ENCODE measurements around the gene MLXIPL. TPM values are rescaled to one million over a fixed set of nuclear protein-coding genes. Genes with fewer than 3 reads are reported as not detected.
"Not testable (repeated sequence)": the region's sequence is repeated elsewhere in the genome, so short reads cannot be mapped to it uniquely, and the experiment has no call there.

MLXIPL gene
- total RNA-seq, 2 experiments from 2014 or later, result 0.22 TPM; not detected in 1

DNA sequence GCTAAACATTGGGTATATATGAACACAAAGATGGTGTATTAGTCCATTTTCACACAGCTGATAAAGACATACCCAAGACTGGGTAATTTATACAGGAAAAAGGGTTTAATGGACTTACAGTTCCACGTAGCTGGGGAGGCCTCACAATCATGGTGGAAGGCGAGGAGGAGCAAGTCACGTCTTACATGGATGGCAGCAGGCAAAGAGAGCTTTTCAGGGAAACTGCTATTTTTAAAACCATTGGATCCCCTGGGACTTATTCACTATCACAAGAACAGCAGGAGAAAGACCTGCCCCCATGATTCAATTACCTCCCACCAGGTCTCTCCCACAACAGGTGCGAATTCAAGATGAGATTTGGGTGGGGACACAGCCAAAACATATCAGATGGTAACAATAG, 31.0 kb upstream of the MLXIPL start:
- peaks cover 13% of the 10 kb centered on the region for H3K27me3 Mint-ChIP-seq (ENCODE audit: low read depth)
- DNase-seq; H3K4me1 Mint-ChIP-seq (ENCODE audit: low read depth); H3K4me3 Mint-ChIP-seq; intact Hi-C loops (cut with micrococcal nuclease); H3K36me3 Mint-ChIP-seq (ENCODE audit: low read depth); H3K9me3 Mint-ChIP-seq; H3K27ac Mint-ChIP-seq; CTCF ChIA-PET: not testable (repeated sequence)

DNA sequence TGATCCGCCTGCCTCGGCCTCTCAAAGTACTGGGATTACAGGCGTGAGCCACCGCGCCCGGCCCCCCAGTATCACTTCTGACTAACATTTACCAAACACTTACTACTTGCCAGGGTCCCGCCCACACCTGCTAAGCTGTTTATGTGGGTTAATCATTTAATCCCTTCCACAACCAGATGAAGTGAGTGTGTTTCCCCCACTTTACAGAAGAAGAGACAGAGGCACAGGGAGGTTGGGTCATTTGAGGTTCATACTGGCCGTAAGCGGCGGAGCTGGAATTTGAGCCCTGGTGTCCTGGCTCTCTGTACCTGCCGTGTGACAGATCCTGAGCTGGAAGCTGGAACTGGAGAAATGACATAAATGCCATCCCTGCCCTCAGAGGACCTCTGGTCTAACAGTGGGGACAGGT, 28.2 kb upstream of the MLXIPL start:
- Mint-ChIP-seq H3K9me3 (no peaks in the 10 kb centered on the region), H3K4me3 (no peak overlapping the region)
- CTCF ChIA-PET, result no interaction called here

DNA sequence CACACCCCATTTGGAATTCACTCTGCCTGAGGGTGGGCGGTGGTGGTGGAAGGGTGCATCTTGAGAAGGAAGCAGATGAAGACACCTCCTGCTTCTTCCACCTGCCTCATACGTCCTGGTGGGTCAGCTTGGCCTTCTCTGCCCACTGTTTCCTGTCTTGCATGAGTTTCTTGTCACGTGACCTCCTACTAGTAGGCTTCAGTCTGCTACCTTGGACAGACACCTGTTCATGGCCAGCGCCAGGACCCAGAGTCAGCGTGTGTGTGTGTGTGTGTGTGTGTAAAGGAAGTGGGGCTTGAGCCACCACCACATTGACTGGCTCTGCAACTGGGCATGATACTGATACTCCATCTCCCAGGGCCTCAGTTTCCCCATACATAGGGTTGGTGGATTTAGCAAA, 26.2 kb upstream of the MLXIPL start:
- intact Hi-C loops (cut with micrococcal nuclease), result no loop called here
- CTCF ChIA-PET, result no interaction called here

More for the DNA sequence above, 28.2 kb upstream of the MLXIPL start:
- intact Hi-C loops (cut with micrococcal nuclease), result no loop called here
- Mint-ChIP-seq H3K4me1 (ENCODE audit: low read depth) (peaks cover 11% of the 10 kb centered on the region), H3K36me3 (ENCODE audit: low read depth) (no peaks in the 10 kb centered on the region), H3K27me3 (ENCODE audit: low read depth) (peaks cover 34% of the 10 kb centered on the region), H3K27ac (no peak overlapping the region)
- DNase-seq, result no peak

DNA sequence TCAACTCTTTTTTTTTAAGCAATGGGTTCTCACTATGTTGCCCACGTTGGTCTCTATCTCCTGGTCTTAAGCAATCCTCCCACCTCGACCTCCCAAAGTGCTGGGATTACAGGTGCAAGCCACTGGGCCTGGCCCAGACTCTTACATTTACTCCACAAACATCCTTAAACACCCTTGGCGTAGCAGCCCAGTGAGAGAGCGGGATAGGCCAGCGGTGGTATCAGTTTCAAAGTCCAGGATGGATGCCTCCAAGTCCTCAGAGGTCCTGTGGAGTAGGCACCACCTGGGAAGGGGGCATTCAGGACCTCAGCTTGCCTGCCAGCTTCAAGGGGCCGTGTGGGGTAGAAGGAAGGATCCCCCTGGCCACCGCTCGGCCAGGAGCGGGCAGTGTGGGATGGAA, 25.3 kb upstream of the MLXIPL start:
- CTCF ChIA-PET, result no interaction called here
- H3K36me3 Mint-ChIP-seq (ENCODE audit: low read depth), result no peaks in the 10 kb centered on the region
- H3K4me1 Mint-ChIP-seq (ENCODE audit: low read depth), result peaks cover 11% of the 10 kb centered on the region
- intact Hi-C loops (cut with micrococcal nuclease), result loop anchor here (5.0 kb wide), 1 partner anchor 68 kb away; the partner anchor contains the start of gene STX1A
- no peak overlapping the region for H3K27ac Mint-ChIP-seq
- peaks cover 49% of the 10 kb centered on the region for H3K27me3 Mint-ChIP-seq (ENCODE audit: low read depth)
- peak overlapping the region; percentile 5 for H3K4me3 Mint-ChIP-seq
- no peaks in the 10 kb centered on the region for H3K9me3 Mint-ChIP-seq
- DNase-seq, result no peak

More for the DNA sequence above, 26.2 kb upstream of the MLXIPL start:
- Mint-ChIP-seq H3K9me3 (no peaks in the 10 kb centered on the region), H3K36me3 (ENCODE audit: low read depth) (no peaks in the 10 kb centered on the region), H3K4me1 (ENCODE audit: low read depth) (peaks cover 11% of the 10 kb centered on the region), H3K4me3 (no peak overlapping the region), H3K27ac (no peak overlapping the region), H3K27me3 (ENCODE audit: low read depth) (peaks cover 48% of the 10 kb centered on the region)
- DNase-seq, result no peak

DNA sequence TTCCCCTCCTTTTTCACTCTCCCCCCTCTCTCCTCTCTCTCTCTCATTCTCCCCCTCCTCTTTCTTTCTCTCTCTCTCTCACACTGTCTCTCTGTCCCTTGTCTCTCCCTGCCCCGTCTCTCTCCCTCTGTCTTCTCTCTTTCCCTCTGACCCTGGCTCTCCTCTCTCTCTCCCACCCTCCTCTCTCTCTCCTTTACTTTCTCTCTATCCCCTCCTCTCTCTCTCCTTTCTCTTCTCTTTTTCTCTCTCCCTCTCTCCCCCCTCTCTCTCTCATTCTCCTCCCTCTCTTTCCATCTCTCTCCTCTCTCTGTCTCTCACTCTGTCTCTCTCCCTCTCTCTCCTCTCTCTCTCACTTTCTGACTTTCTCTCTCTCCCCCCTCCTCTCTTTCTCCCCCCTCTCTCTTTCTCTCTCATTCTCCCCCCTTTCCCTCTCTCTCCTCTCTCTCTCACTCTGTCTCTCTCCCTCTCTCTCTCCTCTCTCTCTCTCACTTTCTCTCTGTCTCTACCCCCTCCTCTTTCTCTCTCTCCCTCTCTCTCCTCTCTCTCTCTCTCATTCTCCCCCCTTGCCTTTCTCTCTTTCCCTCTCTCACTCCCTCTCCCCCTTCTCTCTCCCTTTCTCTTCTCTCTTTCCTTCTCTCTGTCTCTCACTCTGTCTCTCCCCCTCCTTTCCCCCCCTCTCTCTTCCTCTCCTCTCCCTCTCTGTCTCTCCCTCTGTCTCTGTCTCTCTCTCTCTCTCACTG, 24.4 kb upstream of the MLXIPL start:
- Mint-ChIP-seq H3K9me3 (no peaks in the 10 kb centered on the region), H3K27ac (no peak overlapping the region), H3K4me3 (peak overlapping the region; percentile 33), H3K27me3 (ENCODE audit: low read depth) (peaks cover 51% of the 10 kb centered on the region), H3K4me1 (ENCODE audit: low read depth) (peaks cover 11% of the 10 kb centered on the region), H3K36me3 (ENCODE audit: low read depth) (no peaks in the 10 kb centered on the region)
- no peak for DNase-seq
- CTCF ChIA-PET, result no interaction called here
- intact Hi-C loops (cut with micrococcal nuclease), result loop anchor here (5.0 kb wide), 1 partner anchor 69 kb away; the partner anchor contains the start of gene STX1A

DNA sequence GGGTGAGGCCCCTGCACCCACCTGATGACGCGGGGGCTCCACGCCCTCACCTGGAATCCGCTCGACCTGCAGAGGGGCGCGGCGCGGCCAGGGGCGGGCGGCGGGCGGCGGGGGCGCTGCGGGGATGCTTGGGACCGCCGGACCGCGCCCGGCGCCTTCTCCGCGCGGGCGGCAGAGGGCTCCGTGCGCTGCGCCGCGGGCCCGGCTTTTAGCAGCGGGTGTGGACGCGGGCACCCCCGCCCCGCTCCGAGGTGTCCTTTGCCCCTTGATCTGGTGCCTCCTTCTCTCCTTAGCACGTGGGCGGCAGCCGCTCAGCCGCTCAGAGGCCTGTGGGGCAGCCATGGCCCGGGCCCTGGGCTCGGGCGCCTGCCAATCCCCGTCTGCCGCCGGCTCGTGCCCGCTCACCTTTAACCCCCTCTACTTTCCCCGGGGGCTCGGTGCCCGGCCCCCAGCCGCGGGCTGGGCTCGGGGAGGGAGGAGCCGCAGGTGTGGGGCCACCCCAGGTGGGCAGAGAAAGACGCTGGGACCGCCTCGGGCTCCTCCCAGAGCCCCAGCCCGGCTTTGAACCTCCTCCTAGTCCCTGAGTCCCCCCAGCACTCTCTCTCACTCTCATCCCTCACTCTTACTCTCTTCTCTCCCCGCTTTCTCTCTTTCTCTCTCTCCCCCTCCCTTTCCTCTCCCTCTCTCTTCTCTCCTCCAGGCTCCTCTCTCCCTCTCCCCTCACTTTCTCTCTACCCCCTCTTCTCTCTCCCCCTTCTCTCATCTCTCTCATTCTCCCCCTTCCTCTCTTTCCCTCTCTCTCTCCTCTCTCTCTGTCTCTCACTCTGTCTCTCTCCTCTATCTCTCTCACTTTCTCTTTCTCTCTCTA, 23.6 kb upstream of the MLXIPL start:
- no peaks in the 10 kb centered on the region for H3K9me3 Mint-ChIP-seq
- no peak overlapping the region for H3K27ac Mint-ChIP-seq
- peaks cover 11% of the 10 kb centered on the region for H3K4me1 Mint-ChIP-seq (ENCODE audit: low read depth)
- CTCF ChIA-PET, result interaction anchor here (2.1 to 3.9 kb wide), 2 partner anchors 20 to 41 kb away, joined by 8 to 12 read pairs; partner anchors contain the start of gene VPS37D
- intact Hi-C loops (cut with micrococcal nuclease), result loop anchor here (5.0 kb wide), 1 partner anchor 69 kb away; the partner anchor contains the start of gene STX1A
- no peaks in the 10 kb centered on the region for H3K36me3 Mint-ChIP-seq (ENCODE audit: low read depth)
- peak overlapping the region; percentile 33 for H3K4me3 Mint-ChIP-seq
- peaks cover 50% of the 10 kb centered on the region for H3K27me3 Mint-ChIP-seq (ENCODE audit: low read depth)
- peak; percentile 30 for DNase-seq

DNA sequence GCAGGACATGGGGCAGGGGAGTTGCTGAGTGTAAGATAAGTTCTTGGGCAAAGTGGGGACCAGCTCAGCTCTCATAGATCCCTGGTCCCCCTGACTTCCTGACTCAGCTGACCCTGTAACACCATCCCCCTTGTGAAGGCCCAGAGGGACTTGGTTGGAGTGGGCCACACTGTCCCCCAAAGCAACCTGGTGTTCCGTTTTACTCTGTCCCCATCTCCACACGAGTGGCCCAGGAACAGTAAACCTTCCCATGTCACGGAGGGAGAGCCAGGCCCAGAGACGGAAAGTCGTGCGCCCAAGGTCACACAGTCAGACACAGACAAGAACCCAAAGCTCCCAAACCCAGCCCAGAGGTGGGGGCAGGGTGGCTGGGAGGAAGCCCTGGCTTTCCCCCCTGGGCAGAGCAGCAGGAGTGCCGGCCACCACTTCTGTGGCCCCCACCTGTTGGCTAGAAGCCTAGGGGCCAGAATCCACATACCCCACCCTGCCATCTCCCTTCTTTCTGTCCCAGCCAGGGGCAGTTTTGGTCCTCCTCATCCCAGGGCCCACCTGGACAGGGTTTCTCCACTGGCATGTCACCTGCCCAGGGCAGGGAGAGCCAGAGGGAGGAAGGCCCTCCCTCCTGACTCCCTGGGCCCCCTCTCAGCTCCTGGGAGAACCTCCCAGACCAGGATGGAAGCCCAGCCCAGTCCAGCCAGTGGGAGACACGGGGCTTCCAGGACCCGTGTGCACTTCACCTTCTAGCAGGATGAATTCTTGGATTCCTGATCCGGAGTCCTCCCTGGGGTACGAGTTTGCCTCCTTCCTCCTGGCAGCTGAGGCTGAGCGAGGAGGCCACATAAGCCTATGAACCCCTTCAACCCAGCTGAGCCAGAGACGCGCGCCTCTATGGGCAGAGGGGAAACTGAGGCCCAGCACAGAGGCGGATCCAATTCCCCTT, 22.7 kb upstream of the MLXIPL start:
- H3K27me3 Mint-ChIP-seq (ENCODE audit: low read depth), result peaks cover 45% of the 10 kb centered on the region
- no peaks in the 10 kb centered on the region for H3K36me3 Mint-ChIP-seq (ENCODE audit: low read depth)
- no peak overlapping the region for H3K4me3 Mint-ChIP-seq
- CTCF ChIA-PET, result interaction anchor here (0.6 to 3.9 kb wide), 5 partner anchors 21 to 208 kb away, joined by 4 to 12 read pairs (median 5); partner anchors contain the start of gene VPS37D
- intact Hi-C loops (cut with micrococcal nuclease), result loop anchor here (5.0 kb wide), 1 partner anchor 70 kb away; the partner anchor contains the start of gene STX1A
- H3K9me3 Mint-ChIP-seq, result no peaks in the 10 kb centered on the region
- no peak overlapping the region for H3K27ac Mint-ChIP-seq
- H3K4me1 Mint-ChIP-seq (ENCODE audit: low read depth), result peaks cover 11% of the 10 kb centered on the region
- no peak for DNase-seq

DNA sequence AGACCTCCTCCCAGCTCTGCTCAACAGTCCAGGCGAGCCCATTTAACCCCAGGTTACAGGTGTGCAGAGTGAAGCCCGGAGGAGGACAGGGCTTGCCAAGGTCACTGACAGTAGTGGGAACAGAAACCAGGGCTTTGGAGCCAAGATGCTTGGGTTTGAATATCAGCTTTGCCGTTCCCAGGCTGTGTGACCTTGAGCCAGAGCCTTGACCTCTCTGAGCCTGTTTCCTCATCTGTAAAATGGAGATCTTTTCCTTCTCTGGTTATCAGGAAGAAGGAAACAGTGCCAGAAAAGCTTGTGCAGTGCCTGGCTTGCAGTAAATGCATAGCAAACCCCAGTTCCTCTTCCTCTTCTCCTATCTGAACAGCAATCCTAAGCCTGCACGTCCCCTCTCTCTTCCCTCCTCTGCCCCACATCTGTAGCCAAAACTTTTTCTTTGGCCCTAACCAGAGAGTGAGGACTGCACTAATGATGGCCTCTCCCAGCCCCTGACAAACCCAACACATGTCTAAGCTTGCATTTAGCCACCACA, 21.4 kb upstream of the MLXIPL start:
- CTCF ChIA-PET, result interaction anchor here (0.6 to 3.9 kb wide), 4 partner anchors 22 to 88 kb away, joined by 3 to 12 read pairs (median 6); partner anchors contain the start of genes BCL7B and VPS37D
- Mint-ChIP-seq H3K4me1 (ENCODE audit: low read depth) (peaks cover 11% of the 10 kb centered on the region), H3K27ac (no peak overlapping the region), H3K9me3 (peaks cover 4% of the 10 kb centered on the region), H3K4me3 (no peak overlapping the region), H3K27me3 (ENCODE audit: low read depth) (peaks cover 45% of the 10 kb centered on the region), H3K36me3 (ENCODE audit: low read depth) (no peaks in the 10 kb centered on the region)
- no peak for DNase-seq
- intact Hi-C loops (cut with micrococcal nuclease), result loop anchor here (5.0 kb wide), 1 partner anchor 72 kb away; the partner anchor contains the start of gene STX1A

DNA sequence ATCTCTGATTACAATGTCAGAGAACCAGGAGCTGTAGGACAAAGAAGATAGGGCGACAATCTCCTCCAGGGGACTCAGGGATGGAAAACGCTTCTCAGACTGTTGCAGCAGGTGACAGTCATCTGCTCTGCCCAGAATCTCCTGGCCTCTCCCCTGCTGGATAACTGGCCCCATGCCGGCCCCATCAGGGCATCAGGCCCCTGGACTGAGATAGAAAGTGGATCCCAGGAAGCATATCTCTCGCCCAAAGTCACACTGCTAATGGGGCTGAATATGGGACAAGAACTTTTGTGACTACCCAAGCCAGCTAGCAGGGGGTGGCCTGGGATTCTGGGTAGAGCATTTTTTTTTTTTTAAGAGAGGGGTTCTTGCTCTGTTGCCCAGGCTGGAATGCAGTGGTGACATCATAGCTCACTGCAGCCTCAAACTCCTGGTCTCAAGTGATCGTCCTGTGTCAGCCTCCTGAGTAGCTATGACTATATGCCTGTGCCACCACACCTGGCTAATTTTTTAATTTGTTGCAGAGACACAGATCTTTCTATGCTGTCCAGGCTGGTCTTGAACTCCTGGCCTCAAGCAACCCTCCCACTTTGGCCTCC, 20.5 kb upstream of the MLXIPL start:
- Mint-ChIP-seq H3K4me1 (ENCODE audit: low read depth) (peaks cover 11% of the 10 kb centered on the region), H3K27ac (no peak overlapping the region), H3K4me3 (no peak overlapping the region), H3K9me3 (peaks cover 4% of the 10 kb centered on the region), H3K36me3 (ENCODE audit: low read depth) (no peaks in the 10 kb centered on the region), H3K27me3 (ENCODE audit: low read depth) (peaks cover 37% of the 10 kb centered on the region)
- no peak for DNase-seq
- CTCF ChIA-PET, result interaction anchor here (0.5 to 3.9 kb wide), 6 partner anchors 23 to 1367 kb away, joined by 3 to 12 read pairs (median 4); no protein-coding TSS in a partner anchor
- intact Hi-C loops (cut with micrococcal nuclease), result loop anchor here (5.0 kb wide), 1 partner anchor 73 kb away; the partner anchor contains the start of gene STX1A

DNA sequence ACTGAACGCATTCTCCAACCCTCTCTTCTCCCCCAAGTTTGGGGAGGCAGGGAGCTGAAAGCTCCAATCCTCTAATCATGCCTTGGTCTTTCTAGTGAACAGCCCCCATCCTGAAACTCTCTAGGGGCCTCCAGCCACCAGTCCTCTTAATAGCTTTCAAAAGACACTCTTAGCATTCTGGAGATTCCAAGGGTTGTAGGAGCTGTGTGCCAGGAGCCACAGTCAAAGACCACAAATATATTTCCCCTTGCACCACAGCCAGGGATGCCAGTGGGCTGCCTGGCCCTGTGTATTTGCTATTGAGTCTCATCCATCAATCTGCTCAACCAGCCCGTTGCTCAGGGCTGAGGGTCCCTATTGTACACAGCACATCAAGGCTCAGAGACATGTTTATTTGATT, 18.5 kb upstream of the MLXIPL start:
- Mint-ChIP-seq H3K36me3 (ENCODE audit: low read depth) (no peaks in the 10 kb centered on the region), H3K4me3 (no peak overlapping the region), H3K9me3 (peaks cover 4% of the 10 kb centered on the region), H3K27me3 (ENCODE audit: low read depth) (peaks cover 23% of the 10 kb centered on the region), H3K4me1 (ENCODE audit: low read depth) (no peaks in the 10 kb centered on the region), H3K27ac (no peak overlapping the region)
- intact Hi-C loops (cut with micrococcal nuclease), result no loop called here
- CTCF ChIA-PET, result interaction anchor here (1.0 to 1.6 kb wide), 2 partner anchors 12 to 36 kb away, joined by 3 to 4 read pairs; no protein-coding TSS in a partner anchor
- no peak for DNase-seq

DNA sequence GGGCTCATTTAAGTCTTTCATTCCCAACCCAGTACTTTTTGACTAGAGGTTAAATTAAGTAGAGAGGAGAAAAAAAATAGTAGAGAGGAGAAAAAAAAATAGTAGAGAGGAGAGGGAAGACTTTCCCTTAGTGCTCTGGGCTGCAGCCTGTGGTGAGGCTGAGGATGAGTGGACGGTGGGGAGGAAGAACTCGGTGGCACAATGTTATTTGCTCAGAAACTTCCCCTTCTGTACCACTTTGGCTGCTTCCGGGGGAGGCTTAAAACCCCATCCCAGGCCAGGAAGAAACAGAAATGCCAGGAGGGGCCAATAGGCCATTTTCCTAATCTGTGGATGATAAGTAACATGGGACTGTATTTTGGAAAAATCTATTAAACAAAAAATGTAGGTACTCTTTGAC, 14.6 kb upstream of the MLXIPL start:
- H3K4me3 Mint-ChIP-seq, result no peak overlapping the region
- H3K4me1 Mint-ChIP-seq (ENCODE audit: low read depth), result peaks cover 2% of the 10 kb centered on the region
- CTCF ChIA-PET, result no interaction called here
- peaks cover 4% of the 10 kb centered on the region for H3K9me3 Mint-ChIP-seq
- H3K36me3 Mint-ChIP-seq (ENCODE audit: low read depth), result no peaks in the 10 kb centered on the region
- intact Hi-C loops (cut with micrococcal nuclease), result no loop called here
- peaks cover 19% of the 10 kb centered on the region for H3K27me3 Mint-ChIP-seq (ENCODE audit: low read depth)
- DNase-seq, result no peak
- no peak overlapping the region for H3K27ac Mint-ChIP-seq
